ENCODE measurements around the gene ATG10. TPM values are rescaled to one million over a fixed set of nuclear protein-coding genes. Genes with fewer than 3 reads are reported as not detected.

ATG10 gene
- total RNA-seq, 1 donor from 2014 or later, result 6.2 TPM

DNA sequence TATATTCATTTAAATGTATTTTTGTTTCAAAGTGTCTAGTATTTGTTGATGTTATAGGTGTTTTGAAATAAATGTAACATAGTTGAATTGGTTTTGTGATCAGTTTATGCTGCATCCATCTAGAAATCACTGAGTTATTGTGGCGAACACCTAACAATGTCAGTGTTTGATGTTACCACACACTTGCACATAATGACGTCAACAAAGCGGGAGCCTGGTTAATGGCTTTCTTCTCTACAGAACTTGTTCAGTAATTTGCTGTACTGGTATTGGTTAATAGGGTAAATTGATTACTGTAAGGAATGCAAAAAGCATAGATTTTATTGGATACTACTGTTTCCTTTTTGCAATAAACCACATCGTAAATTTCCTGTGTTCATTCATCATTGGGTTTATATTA, 133.0 kb downstream of the ATG10 start:
- peaks cover 10% of the 10 kb centered on the region for H3K4me1 Mint-ChIP-seq (ENCODE audit: unreplicated experiment)
- H3K27ac Mint-ChIP-seq (ENCODE audit: unreplicated experiment), result no peak overlapping the region
- H3K9me3 Mint-ChIP-seq (ENCODE audit: unreplicated experiment), result no peaks in the 10 kb centered on the region
- no peak overlapping the region for H3K4me3 Mint-ChIP-seq (ENCODE audit: unreplicated experiment)
- H3K36me3 Mint-ChIP-seq (ENCODE audit: low read depth, unreplicated experiment), result no peaks in the 10 kb centered on the region
- TF ChIP-seq CTCF (IDR thresholded peaks at IDR 0.05; ENCODE audit: unreplicated experiment), result no peak
- no peaks in the 10 kb centered on the region for H3K27me3 Mint-ChIP-seq (ENCODE audit: unreplicated experiment)
- no peak for DNase-seq (ENCODE audit: low spot score)

- no peak for DNase-seq (ENCODE audit: low spot score)
- Mint-ChIP-seq H3K9me3 (ENCODE audit: unreplicated experiment) (no peaks in the 10 kb centered on the region), H3K27ac (ENCODE audit: unreplicated experiment) (no peak overlapping the region), H3K4me3 (ENCODE audit: unreplicated experiment) (no peak overlapping the region), H3K27me3 (ENCODE audit: unreplicated experiment) (no peaks in the 10 kb centered on the region), H3K36me3 (ENCODE audit: low read depth, unreplicated experiment) (no peaks in the 10 kb centered on the region), H3K4me1 (ENCODE audit: unreplicated experiment) (peaks cover 10% of the 10 kb centered on the region)
- no peak for TF ChIP-seq CTCF (IDR thresholded peaks at IDR 0.05; ENCODE audit: unreplicated experiment)
Measured at GRCh38 chr5:82105457-82105856, 133.6 kb downstream of the ATG10 start.

GRCh38 chr5:82106207-82106606, 134.4 kb downstream of the ATG10 start:
- H3K27ac Mint-ChIP-seq (ENCODE audit: unreplicated experiment), result no peak overlapping the region
- H3K27me3 Mint-ChIP-seq (ENCODE audit: unreplicated experiment), result no peaks in the 10 kb centered on the region
- no peak for DNase-seq (ENCODE audit: low spot score)
- no peaks in the 10 kb centered on the region for H3K9me3 Mint-ChIP-seq (ENCODE audit: unreplicated experiment)
- no peak overlapping the region for H3K4me3 Mint-ChIP-seq (ENCODE audit: unreplicated experiment)
- TF ChIP-seq CTCF (IDR thresholded peaks at IDR 0.05; ENCODE audit: unreplicated experiment), result no peak
- H3K4me1 Mint-ChIP-seq (ENCODE audit: unreplicated experiment), result peaks cover 10% of the 10 kb centered on the region
- H3K36me3 Mint-ChIP-seq (ENCODE audit: low read depth, unreplicated experiment), result no peaks in the 10 kb centered on the region

DNA sequence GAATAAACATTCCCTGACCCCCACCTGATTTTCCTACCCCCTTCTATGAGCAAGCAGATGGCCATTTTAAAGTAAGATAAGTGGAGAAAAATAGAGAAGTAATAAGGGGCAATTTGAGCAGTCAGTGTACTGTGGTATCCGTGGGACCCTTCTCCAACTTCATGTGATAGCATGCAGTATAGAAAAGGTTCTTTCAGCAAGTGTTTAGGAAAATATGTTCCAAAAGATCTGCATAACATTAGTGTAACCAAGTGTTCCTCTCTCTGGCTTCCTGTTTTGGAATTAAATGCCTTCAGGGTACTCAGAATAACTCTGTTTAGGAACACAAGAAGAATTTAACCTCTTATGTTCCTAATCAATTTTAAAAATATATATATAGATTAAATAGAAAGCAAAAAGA, 134.9 kb downstream of the ATG10 start:
- H3K36me3 Mint-ChIP-seq (ENCODE audit: low read depth, unreplicated experiment), result no peaks in the 10 kb centered on the region
- H3K4me1 Mint-ChIP-seq (ENCODE audit: unreplicated experiment), result peaks cover 10% of the 10 kb centered on the region
- H3K4me3 Mint-ChIP-seq (ENCODE audit: unreplicated experiment), result no peak overlapping the region
- H3K9me3 Mint-ChIP-seq (ENCODE audit: unreplicated experiment), result no peaks in the 10 kb centered on the region
- DNase-seq (ENCODE audit: low spot score), result no peak
- peak overlapping the region; percentile 81 for H3K27ac Mint-ChIP-seq (ENCODE audit: unreplicated experiment)
- TF ChIP-seq CTCF (IDR thresholded peaks at IDR 0.05; ENCODE audit: unreplicated experiment), result no peak
- H3K27me3 Mint-ChIP-seq (ENCODE audit: unreplicated experiment), result no peaks in the 10 kb centered on the region

DNA sequence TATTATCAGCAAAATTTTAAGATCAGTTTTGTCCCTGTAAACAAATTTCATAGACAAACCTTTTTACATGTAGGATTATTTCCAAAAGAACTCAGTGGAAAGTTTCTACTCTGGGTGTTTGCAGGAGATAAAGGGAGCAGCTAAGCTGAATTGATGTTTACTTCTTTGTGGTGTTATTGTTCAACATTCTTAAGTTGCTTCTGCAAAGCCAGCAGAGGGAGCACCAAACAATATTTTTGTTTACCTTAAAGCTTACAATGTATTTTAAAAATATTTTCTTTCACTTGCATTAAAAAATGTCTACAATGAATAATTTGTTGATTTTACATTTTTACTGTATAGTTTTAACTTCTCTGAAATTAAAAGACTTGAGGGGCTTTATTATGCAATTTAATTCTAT, 135.4 kb downstream of the ATG10 start:
- Mint-ChIP-seq H3K36me3 (ENCODE audit: low read depth, unreplicated experiment) (no peaks in the 10 kb centered on the region), H3K9me3 (ENCODE audit: unreplicated experiment) (no peaks in the 10 kb centered on the region), H3K4me1 (ENCODE audit: unreplicated experiment) (peaks cover 10% of the 10 kb centered on the region), H3K27me3 (ENCODE audit: unreplicated experiment) (no peaks in the 10 kb centered on the region), H3K27ac (ENCODE audit: unreplicated experiment) (peak overlapping the region; percentile 80), H3K4me3 (ENCODE audit: unreplicated experiment) (no peak overlapping the region)
- DNase-seq (ENCODE audit: low spot score), result no peak
- peak; percentile 33 for TF ChIP-seq CTCF (IDR thresholded peaks at IDR 0.05; ENCODE audit: unreplicated experiment)

Data from endothelial cell (in vitro differentiated cells).